ENCODE measurements around the gene COL5A3. TPM values are rescaled to one million over a fixed set of nuclear protein-coding genes. Genes with fewer than 3 reads are reported as not detected.
"Not testable (repeated sequence)": the region's sequence is repeated elsewhere in the genome, so short reads cannot be mapped to it uniquely, and the experiment has no call there.

COL5A3 gene
- total RNA-seq, 4 donors from 2014 or later, result 1.2 to 9.1 (median 4.1) TPM

DNA sequence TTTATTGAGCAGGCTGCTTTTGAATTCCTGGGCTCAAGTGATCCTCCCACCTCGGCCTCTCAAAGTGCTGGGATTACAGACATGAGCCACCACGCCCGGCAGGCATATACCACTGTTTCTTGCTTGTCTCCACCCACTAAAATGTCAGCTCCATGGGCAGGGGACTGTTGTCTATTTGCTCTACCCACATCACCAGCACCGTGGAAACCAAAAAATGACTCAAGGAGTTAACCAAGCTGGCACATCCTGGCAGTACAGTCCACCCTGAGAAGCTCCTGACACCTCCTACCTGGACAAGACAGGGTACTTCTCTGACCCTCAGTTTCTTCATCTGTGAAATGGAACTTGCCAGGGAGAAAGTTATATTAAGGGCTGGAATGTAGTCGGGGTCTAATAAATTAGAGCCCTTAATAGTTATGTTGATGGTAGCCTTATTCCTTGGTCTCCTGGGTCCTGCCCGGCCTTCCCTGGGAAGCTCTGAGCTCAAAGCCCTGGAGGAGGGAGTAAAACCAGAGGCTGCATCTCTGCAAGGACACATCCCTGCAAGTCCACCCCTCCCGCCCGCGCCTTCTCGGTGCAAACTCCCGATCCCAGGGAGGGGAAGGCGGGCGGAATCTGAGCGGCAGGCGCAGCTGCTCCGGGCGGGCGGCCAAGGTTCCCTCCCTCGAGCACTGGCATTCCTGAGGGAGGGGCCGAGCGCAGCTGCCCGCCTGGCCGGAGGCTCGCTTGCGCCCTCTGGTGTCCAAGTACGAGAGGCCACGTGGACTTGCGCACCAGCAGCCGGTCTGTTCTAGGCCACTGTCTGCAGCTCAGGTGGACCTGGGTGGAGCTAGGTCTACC lies 17.1 kb upstream of the COL5A3 start:
- Histone ChIP-seq H3K4me1 (peaks cover 0 to 7% (median 3%) of the 10 kb centered on the region in 4 donors), H3K9me3 (no peaks in the 10 kb centered on the region), H3K36me3 (no peaks in the 10 kb centered on the region), H3K27ac (no peak overlapping the region), H3K4me3 (peak overlapping the region in 1 of 4 donors; percentile 17), H3K27me3 (no peaks in the 10 kb centered on the region)
- DNase-seq, result peak; percentile 75 to 97 (median 95)
- TF ChIP-seq, protein P1, sequence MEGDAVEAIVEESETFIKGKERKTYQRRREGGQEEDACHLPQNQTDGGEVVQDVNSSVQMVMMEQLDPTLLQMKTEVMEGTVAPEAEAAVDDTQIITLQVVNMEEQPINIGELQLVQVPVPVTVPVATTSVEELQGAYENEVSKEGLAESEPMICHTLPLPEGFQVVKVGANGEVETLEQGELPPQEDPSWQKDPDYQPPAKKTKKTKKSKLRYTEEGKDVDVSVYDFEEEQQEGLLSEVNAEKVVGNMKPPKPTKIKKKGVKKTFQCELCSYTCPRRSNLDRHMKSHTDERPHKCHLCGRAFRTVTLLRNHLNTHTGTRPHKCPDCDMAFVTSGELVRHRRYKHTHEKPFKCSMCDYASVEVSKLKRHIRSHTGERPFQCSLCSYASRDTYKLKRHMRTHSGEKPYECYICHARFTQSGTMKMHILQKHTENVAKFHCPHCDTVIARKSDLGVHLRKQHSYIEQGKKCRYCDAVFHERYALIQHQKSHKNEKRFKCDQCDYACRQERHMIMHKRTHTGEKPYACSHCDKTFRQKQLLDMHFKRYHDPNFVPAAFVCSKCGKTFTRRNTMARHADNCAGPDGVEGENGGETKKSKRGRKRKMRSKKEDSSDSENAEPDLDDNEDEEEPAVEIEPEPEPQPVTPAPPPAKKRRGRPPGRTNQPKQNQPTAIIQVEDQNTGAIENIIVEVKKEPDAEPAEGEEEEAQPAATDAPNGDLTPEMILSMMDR (IDR thresholded peaks at IDR 0.05), result peak; percentile 74 to 99 (median 97)
- TF ChIP-seq POLR2A (IDR thresholded peaks at IDR 0.05), result no peak

GRCh38 chr19:10026744-10027143 lies 16.4 kb upstream of the COL5A3 start:
- H3K36me3 ChIP-seq, result no peaks in the 10 kb centered on the region
- TF ChIP-seq POLR2A (IDR thresholded peaks at IDR 0.05), result no peak
- TF ChIP-seq, protein P1 (IDR thresholded peaks at IDR 0.05), result no peak
- H3K4me1 ChIP-seq, result peaks cover 0 to 7% (median 3%) of the 10 kb centered on the region in 4 donors
- no peak for DNase-seq
- no peak overlapping the region for H3K27ac ChIP-seq
- H3K9me3 ChIP-seq, result no peaks in the 10 kb centered on the region
- H3K27me3 ChIP-seq, result no peaks in the 10 kb centered on the region
- H3K4me3 ChIP-seq, result no peak overlapping the region

DNA sequence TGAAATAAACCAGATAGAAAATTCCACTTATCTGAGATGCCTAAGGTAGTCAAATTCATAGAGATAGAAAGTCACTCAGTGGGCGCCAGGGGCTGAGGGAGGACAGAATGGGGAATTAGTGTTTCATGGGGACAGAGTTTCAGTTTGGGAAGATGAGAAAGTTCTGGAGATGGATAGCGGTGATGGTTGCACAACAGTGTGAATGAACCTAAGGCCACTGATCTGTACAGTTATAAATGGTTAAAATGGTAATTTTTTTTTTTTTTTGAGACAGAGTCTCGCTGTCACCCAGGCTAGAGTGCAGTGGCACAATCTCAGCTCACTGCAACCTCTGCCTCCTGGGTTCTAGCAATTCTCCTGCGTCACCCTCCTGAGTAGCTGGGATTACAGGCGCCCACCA lies 12.8 kb upstream of the COL5A3 start:
- DNase-seq, H3K36me3 ChIP-seq, H3K4me1 ChIP-seq, H3K9me3 ChIP-seq, H3K4me3 ChIP-seq, H3K27me3 ChIP-seq, H3K27ac ChIP-seq: not testable (repeated sequence)

GRCh38 chr19:10021863-10022262 lies 11.6 kb upstream of the COL5A3 start:
- H3K4me1 ChIP-seq, result no peaks in the 10 kb centered on the region
- no peak for DNase-seq
- no peak overlapping the region for H3K4me3 ChIP-seq
- H3K36me3 ChIP-seq, result no peaks in the 10 kb centered on the region
- no peak overlapping the region for H3K27ac ChIP-seq
- H3K27me3 ChIP-seq, result no peaks in the 10 kb centered on the region
- H3K9me3 ChIP-seq, result no peaks in the 10 kb centered on the region
- TF ChIP-seq POLR2A (IDR thresholded peaks at IDR 0.05), result no peak
- TF ChIP-seq, protein P1 (IDR thresholded peaks at IDR 0.05), result no peak

GRCh38 chr19:10021446-10021845 lies 11.1 kb upstream of the COL5A3 start:
- Histone ChIP-seq H3K27me3 (no peaks in the 10 kb centered on the region), H3K27ac (no peak overlapping the region), H3K4me1 (no peaks in the 10 kb centered on the region)

DNA sequence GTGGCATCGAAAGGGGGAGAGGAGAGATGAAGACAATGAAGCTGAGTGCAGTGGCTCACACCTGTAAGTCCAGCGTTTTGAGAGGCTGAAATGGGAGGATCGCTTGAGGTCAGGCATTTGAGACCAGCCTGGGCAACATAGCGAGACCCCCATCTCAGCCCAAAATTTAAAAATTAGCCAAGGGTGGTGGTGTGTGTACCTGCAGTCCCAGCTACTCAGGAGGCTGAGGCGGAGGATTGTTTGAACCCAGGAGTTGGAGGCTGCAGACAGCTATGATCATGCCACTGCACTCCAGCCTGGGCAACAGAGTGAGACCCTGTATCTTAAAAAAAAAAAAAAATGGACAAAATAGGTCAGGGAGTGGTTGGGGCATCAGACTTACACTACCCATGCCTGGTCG lies 10.5 kb upstream of the COL5A3 start:
- H3K27ac ChIP-seq, result no peak overlapping the region
- no peak for DNase-seq
- TF ChIP-seq, protein P1 (IDR thresholded peaks at IDR 0.05), result no peak
- no peak for TF ChIP-seq POLR2A (IDR thresholded peaks at IDR 0.05)
- H3K9me3 ChIP-seq, result no peaks in the 10 kb centered on the region
- no peaks in the 10 kb centered on the region for H3K36me3 ChIP-seq
- H3K4me3 ChIP-seq, result no peak overlapping the region
- H3K4me1 ChIP-seq, result no peaks in the 10 kb centered on the region
- H3K27me3 ChIP-seq, result no peaks in the 10 kb centered on the region

More at GRCh38 chr19:10021446-10021845, 11.1 kb upstream of the COL5A3 start:
- TF ChIP-seq, protein P1 (IDR thresholded peaks at IDR 0.05), result no peak
- TF ChIP-seq POLR2A (IDR thresholded peaks at IDR 0.05), result no peak
- Histone ChIP-seq H3K9me3 (no peaks in the 10 kb centered on the region), H3K36me3 (no peaks in the 10 kb centered on the region), H3K4me3 (no peak overlapping the region)
- DNase-seq, result no peak

Data from Peyer's patch (tissue), 4 donors.